Stimulated activated naive B cell treated with anti-CD40 and anti-IgM and Interleukin-4, amounts not matched to agents 10 μg/mL and 1 μg/mL and 100 μg/mL, for 72 hours (primary cell): ENCODE data around the gene TCF7.
A peak's percentile ranks its signal among the peaks of the same experiment; 100 is the strongest.
"Not testable (repeated sequence)": the region's sequence is repeated elsewhere in the genome, so short reads cannot be mapped to it uniquely, and the experiment has no call there.

Source experiments
- ATAC-seq, 2 donors: fragments of 150-1000 bp; cut with Tn5 transposase; replicated peaks; 2 replicates each; pipeline ENCODE4 v1.10.0; 2021; ENCODE audit warnings: moderate library complexity in 1 of 2
- DNase-seq: peaks from one replicate; pipeline ENCODE4 v3.0.0; 2021
- H3K27ac Mint-ChIP-seq: one replicate; pipeline ENCODE4 v1.8.0; 2022; ENCODE audit warnings: mild to moderate bottlenecking, mixed read lengths
- H3K27me3 Mint-ChIP-seq, 2 donors: one replicate each; pipeline ENCODE4 v1.8.0; 2022; ENCODE audit warnings: mixed read lengths in 2 of 2
- H3K36me3 Mint-ChIP-seq, 2 donors: one replicate each; pipeline ENCODE4 v1.8.0; 2022; ENCODE audit warnings: mixed read lengths in 2 of 2, mild to moderate bottlenecking in 1 of 2
- H3K4me1 Mint-ChIP-seq, 2 donors: one replicate each; pipeline ENCODE4 v1.8.0; 2022; ENCODE audit warnings: mixed read lengths in 2 of 2, mild to moderate bottlenecking in 1 of 2
- H3K4me3 Mint-ChIP-seq, 2 donors: one replicate each; pipeline ENCODE4 v1.8.0; 2022; ENCODE audit warnings: mild to moderate bottlenecking in 2 of 2, mixed read lengths in 2 of 2, moderate library complexity in 1 of 2
- H3K9me3 Mint-ChIP-seq, 2 donors: one replicate each; pipeline ENCODE4 v1.8.0; 2022; ENCODE audit warnings: mixed read lengths in 2 of 2, mild to moderate bottlenecking in 1 of 2

The TCF7 gene

GRCh38 chr5:134146651-134147518, 32.4 kb downstream of the TCF7 start:
- ATAC-seq: no peak
- H3K4me1 Mint-ChIP-seq: peaks cover 7 to 12% of the 10 kb centered on the region in 2 donors
- DNase-seq: no peak
- peaks cover 16 to 42% of the 10 kb centered on the region in 2 donors for H3K36me3 Mint-ChIP-seq
- no peak overlapping the region for H3K4me3 Mint-ChIP-seq
- no peaks in the 10 kb centered on the region for H3K9me3 Mint-ChIP-seq
- no peaks in the 10 kb centered on the region for H3K27me3 Mint-ChIP-seq
- H3K27ac Mint-ChIP-seq: peak overlapping the region; percentile 14

- Mint-ChIP-seq H3K27me3 (no peaks in the 10 kb centered on the region), H3K27ac (no peak overlapping the region), H3K9me3 (no peaks in the 10 kb centered on the region), H3K4me1 (peaks cover 7 to 12% of the 10 kb centered on the region in 2 donors), H3K36me3 (peaks cover 22 to 45% of the 10 kb centered on the region in 2 donors), H3K4me3 (no peak overlapping the region)
- no peak for ATAC-seq
- no peak for DNase-seq
Measured at GRCh38 chr5:134148316-134148715, 33.8 kb downstream of the TCF7 start.

DNA sequence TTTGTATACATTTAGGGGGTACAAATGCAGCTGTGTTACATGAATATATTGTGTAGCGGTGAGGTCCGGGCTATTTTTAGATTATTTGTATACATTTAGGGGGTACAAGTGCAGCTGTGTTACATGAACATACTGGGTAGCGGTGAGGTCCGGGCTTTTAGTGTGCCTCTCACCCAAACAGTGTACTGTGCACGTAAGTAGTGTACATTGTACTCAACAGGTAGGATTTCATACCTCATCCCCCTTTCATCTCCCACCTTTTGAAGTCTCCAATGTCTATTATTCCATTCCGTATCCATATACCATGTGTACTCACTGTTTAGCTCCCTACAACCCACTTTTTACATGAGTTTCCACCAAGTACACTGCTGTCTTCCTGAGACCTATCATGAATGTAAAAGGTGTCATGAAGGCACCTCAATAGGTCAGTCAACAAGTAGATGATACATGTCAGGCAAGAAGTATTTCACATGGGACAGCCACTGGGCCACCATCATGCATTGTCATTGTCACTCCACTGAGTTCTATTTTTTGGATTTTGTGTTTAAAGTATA, 34.6 kb downstream of the TCF7 start:
- Mint-ChIP-seq H3K9me3 (no peaks in the 10 kb centered on the region), H3K4me1 (peaks cover 7 to 12% of the 10 kb centered on the region in 2 donors), H3K27ac (no peak overlapping the region), H3K27me3 (no peaks in the 10 kb centered on the region), H3K36me3 (peaks cover 21 to 52% of the 10 kb centered on the region in 2 donors), H3K4me3 (no peak overlapping the region)
- ATAC-seq (no peak), DNase-seq (no peak)

GRCh38 chr5:134149571-134150303, 35.3 kb downstream of the TCF7 start:
- Mint-ChIP-seq H3K27me3 (no peaks in the 10 kb centered on the region), H3K36me3 (peaks cover 20 to 52% of the 10 kb centered on the region in 2 donors), H3K27ac (peak overlapping the region; percentile 14), H3K4me1 (peaks cover 6 to 12% of the 10 kb centered on the region in 2 donors), H3K4me3 (no peak overlapping the region), H3K9me3 (no peaks in the 10 kb centered on the region)
- ATAC-seq: no peak
- no peak for DNase-seq

- no peaks in the 10 kb centered on the region for H3K9me3 Mint-ChIP-seq
- DNase-seq: no peak
- no peak for ATAC-seq
- no peak overlapping the region for H3K4me3 Mint-ChIP-seq
- peaks cover 29 to 59% of the 10 kb centered on the region in 2 donors for H3K36me3 Mint-ChIP-seq
- H3K27me3 Mint-ChIP-seq: no peaks in the 10 kb centered on the region
- peaks cover under 1 to 4% of the 10 kb centered on the region in 2 donors for H3K4me1 Mint-ChIP-seq
- H3K27ac Mint-ChIP-seq: no peak overlapping the region
Measured at GRCh38 chr5:134151723-134152122, 37.2 kb downstream of the TCF7 start.

- not testable (repeated sequence) for DNase-seq, H3K4me1 Mint-ChIP-seq, ATAC-seq, H3K4me3 Mint-ChIP-seq, H3K27me3 Mint-ChIP-seq, H3K9me3 Mint-ChIP-seq
- H3K36me3 Mint-ChIP-seq: peaks cover 29 to 59% of the 10 kb centered on the region in 2 donors
- peak overlapping the region; percentile 75 for H3K27ac Mint-ChIP-seq
Measured at GRCh38 chr5:134152173-134152832, 37.8 kb downstream of the TCF7 start.

- no peak for DNase-seq
- Mint-ChIP-seq H3K27me3 (no peaks in the 10 kb centered on the region), H3K27ac (no peak overlapping the region), H3K36me3 (peaks cover 29 to 64% of the 10 kb centered on the region in 2 donors), H3K4me1 (peaks cover 4 to 6% of the 10 kb centered on the region in 2 donors), H3K4me3 (no peak overlapping the region), H3K9me3 (no peaks in the 10 kb centered on the region)
- ATAC-seq: no peak
Measured at GRCh38 chr5:134153241-134153640, 38.8 kb downstream of the TCF7 start.

DNA sequence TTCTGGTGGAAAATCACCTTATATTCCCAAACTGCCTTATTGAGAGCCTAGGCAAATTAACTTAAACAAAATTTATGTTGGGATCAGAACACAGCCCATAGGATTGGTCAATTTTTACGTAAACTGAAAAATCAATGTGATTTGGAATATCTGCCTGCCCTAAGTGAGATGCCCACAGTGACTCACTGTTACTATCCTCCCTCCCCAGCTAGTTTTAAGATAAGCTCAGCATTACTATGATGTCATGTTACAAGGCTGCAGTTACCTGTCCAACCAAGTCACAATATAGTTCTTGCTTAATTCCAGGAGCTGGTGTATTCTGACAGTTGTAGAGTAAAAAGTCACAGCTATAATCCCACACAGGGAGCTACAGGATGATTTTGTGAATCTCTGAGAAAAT, 39.2 kb downstream of the TCF7 start:
- peaks cover 4 to 6% of the 10 kb centered on the region in 2 donors for H3K4me1 Mint-ChIP-seq
- no peaks in the 10 kb centered on the region for H3K9me3 Mint-ChIP-seq
- no peak overlapping the region for H3K4me3 Mint-ChIP-seq
- DNase-seq (no peak), ATAC-seq (no peak)
- H3K36me3 Mint-ChIP-seq: peaks cover 29 to 63% of the 10 kb centered on the region in 2 donors
- H3K27ac Mint-ChIP-seq: no peak overlapping the region
- no peaks in the 10 kb centered on the region for H3K27me3 Mint-ChIP-seq

DNA sequence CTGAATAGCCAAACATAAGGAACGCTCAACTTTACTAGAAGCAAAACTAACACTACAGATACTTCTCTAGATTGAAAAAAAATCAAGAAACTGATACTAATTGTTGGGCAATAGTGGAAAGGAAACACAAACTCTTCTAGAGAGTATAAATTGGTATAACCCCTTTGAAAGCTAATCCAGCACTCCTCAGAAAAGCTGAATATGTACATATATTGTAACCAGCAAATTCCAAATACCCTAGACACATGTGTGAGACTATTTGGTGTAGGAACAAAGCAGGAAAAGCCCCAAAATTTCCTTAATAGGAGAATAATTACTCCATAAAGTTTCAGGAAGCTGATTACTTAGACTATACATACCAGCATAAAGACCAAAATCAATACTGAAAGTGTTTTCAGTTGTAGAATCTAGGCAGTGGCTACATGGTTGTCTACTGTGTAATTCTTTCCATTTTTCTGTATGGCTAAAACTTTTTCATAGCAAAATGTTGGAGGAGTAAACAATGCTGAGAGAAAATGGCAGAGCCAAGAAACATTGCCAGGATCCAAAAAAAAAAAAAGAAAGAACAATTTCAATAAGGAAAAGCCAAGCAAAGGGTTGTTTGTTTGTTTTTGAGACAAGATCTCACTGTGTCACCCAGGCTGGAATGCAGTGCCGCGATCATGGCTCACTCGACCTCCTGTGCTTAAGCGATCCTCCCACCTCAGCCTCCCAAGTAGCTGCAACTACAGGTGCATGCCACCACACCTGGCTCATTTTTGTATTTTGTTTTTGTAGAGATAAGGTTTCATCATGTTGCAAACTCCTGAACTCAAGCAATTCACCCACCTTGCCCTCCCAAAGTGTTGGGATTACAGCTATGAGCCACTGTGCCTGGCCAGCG, 47.3 kb downstream of the TCF7 start:
- Mint-ChIP-seq H3K4me1 (peaks cover 5 to 15% of the 10 kb centered on the region in 2 donors), H3K4me3 (no peak overlapping the region), H3K27me3 (no peaks in the 10 kb centered on the region), H3K9me3 (no peaks in the 10 kb centered on the region), H3K36me3 (peaks cover 27 to 41% of the 10 kb centered on the region in 2 donors), H3K27ac (no peak overlapping the region)
- ATAC-seq: no peak
- no peak for DNase-seq

GRCh38 chr5:134162592-134162991, 48.1 kb downstream of the TCF7 start:
- no peaks in the 10 kb centered on the region for H3K9me3 Mint-ChIP-seq
- H3K4me3 Mint-ChIP-seq: no peak overlapping the region
- H3K36me3 Mint-ChIP-seq: peaks cover 27 to 41% of the 10 kb centered on the region in 2 donors
- H3K4me1 Mint-ChIP-seq: peaks cover 5 to 15% of the 10 kb centered on the region in 2 donors
- DNase-seq: no peak
- H3K27me3 Mint-ChIP-seq: no peaks in the 10 kb centered on the region
- ATAC-seq: no peak
- H3K27ac Mint-ChIP-seq: no peak overlapping the region

DNA sequence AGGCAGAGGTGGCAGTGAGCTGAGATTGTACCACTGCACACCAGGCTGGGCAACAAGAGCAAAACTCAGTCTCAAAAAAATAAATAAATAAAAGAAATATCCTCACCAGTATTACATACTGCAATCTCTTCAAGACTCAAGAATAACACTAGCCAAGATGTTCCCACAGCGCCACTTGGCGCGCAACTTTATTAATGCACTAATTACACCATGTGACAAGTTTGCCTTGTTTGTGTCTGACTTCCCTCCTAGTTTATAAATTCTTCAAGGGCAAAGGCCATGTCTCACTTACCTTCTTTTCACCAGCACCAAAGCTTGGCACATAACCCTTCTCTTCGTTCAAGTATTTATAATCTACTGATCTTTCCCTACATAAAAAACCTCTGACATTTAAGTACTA, 57.5 kb downstream of the TCF7 start:
- H3K36me3 Mint-ChIP-seq: peaks cover 19 to 38% of the 10 kb centered on the region in 2 donors

DNA sequence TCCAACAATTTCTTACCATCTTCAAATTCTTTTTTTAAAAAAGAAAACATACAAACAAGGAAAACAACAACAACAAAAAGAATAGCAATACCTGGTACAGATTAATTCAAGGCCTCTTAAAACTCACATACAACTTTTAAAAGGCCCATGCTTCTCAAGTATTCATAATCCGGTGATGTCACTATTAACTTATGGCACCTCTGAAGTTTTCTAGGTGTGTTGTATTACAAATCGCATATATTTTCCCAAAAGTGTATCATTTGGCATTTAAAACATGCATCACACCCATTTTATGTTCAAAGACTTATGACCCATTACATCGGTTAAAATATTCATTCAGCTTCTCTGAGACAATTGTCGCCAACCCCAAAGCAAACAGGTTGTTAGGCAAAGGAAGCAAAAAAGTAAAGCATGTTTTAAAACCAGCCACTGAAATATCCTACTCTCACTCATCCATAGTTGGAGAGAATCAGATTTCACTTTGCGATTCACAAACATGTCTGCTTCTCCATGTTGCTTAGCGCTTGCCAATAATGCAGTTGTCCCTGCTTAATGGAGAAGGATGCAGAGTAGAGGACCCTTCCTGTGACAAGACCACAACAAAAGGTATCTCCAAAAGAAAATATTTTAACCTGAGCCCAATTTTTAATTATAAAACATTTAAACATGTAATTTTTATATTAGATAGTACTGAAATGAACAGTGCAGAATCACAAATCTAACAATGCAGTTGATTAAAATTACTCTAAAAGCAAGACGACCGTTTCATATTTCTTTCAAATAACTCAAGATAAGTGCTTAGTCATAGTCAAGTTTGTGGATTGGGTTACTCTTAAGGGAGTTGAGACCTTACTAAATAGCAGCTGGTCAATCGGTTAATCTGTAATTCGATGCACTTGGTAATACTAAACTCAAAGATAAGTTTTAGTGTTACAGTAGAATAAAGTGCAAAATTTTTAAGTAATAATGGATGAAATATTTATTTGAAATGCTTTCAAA, 60.7 kb downstream of the TCF7 start:
- DNase-seq (no peak), ATAC-seq (no peak)
- H3K4me3 Mint-ChIP-seq: peak overlapping the region; percentile 46 to 97
- peaks cover 12 to 39% of the 10 kb centered on the region in 2 donors for H3K4me1 Mint-ChIP-seq
- no peak overlapping the region for H3K27ac Mint-ChIP-seq
- H3K36me3 Mint-ChIP-seq: peaks cover 13 to 24% of the 10 kb centered on the region in 2 donors
- no peaks in the 10 kb centered on the region for H3K9me3 Mint-ChIP-seq
- H3K27me3 Mint-ChIP-seq: no peaks in the 10 kb centered on the region

More for the DNA sequence above, 57.5 kb downstream of the TCF7 start:
- ATAC-seq (no peak), DNase-seq (no peak)
- Mint-ChIP-seq H3K4me3 (no peak overlapping the region), H3K9me3 (no peaks in the 10 kb centered on the region), H3K4me1 (peaks cover 15 to 38% of the 10 kb centered on the region in 2 donors), H3K27ac (no peak overlapping the region), H3K27me3 (no peaks in the 10 kb centered on the region)
